ENCODE data around the gene BICRA.

The BICRA gene

GRCh38 chr19:47693903-47694302 lies 85.0 kb downstream of the BICRA start:
- Histone ChIP-seq H3K4me1 (ENCODE audit: insufficient read depth, poor library complexity, severe bottlenecking) (no peaks in the 10 kb centered on the region), H3K36me3 (ENCODE audit: low read depth) (peaks cover 18% of the 10 kb centered on the region), H3K9me3 (ENCODE audit: severe bottlenecking) (no peaks in the 10 kb centered on the region), H3K4me3 (ENCODE audit: severe bottlenecking) (no peak overlapping the region), H3K27ac (ENCODE audit: poor library complexity, severe bottlenecking) (no peak overlapping the region), H3K27me3 (ENCODE audit: insufficient read depth, poor library complexity, severe bottlenecking) (no peaks in the 10 kb centered on the region)
- no peak for ATAC-seq (ENCODE audit: low read depth)
- DNase-seq (ENCODE audit: low spot score): no peak
- no peak for TF ChIP-seq CTCF (IDR thresholded peaks at IDR 0.05; ENCODE audit: poor library complexity, severe bottlenecking)

- no peaks in the 10 kb centered on the region for H3K27me3 ChIP-seq (ENCODE audit: insufficient read depth, poor library complexity, severe bottlenecking)
- no peak overlapping the region for H3K27ac ChIP-seq (ENCODE audit: poor library complexity, severe bottlenecking)
- TF ChIP-seq CTCF (IDR thresholded peaks at IDR 0.05; ENCODE audit: poor library complexity, severe bottlenecking): no peak
- ATAC-seq (ENCODE audit: low read depth) (no peak), DNase-seq (ENCODE audit: low spot score) (no peak)
- H3K4me1 ChIP-seq (ENCODE audit: insufficient read depth, poor library complexity, severe bottlenecking): no peaks in the 10 kb centered on the region
- no peak overlapping the region for H3K4me3 ChIP-seq (ENCODE audit: severe bottlenecking)
- H3K9me3 ChIP-seq (ENCODE audit: severe bottlenecking): no peaks in the 10 kb centered on the region
- peaks cover 24% of the 10 kb centered on the region for H3K36me3 ChIP-seq (ENCODE audit: low read depth)
Measured at GRCh38 chr19:47694466-47695273, 85.7 kb downstream of the BICRA start.

- DNase-seq (ENCODE audit: low spot score) (no peak), ATAC-seq (ENCODE audit: low read depth) (no peak)
- peaks cover 28% of the 10 kb centered on the region for H3K36me3 ChIP-seq (ENCODE audit: low read depth)
- no peak for TF ChIP-seq CTCF (IDR thresholded peaks at IDR 0.05; ENCODE audit: poor library complexity, severe bottlenecking)
- H3K4me1 ChIP-seq (ENCODE audit: insufficient read depth, poor library complexity, severe bottlenecking): no peaks in the 10 kb centered on the region
- no peaks in the 10 kb centered on the region for H3K9me3 ChIP-seq (ENCODE audit: severe bottlenecking)
- H3K4me3 ChIP-seq (ENCODE audit: severe bottlenecking): no peak overlapping the region
- no peak overlapping the region for H3K27ac ChIP-seq (ENCODE audit: poor library complexity, severe bottlenecking)
- no peaks in the 10 kb centered on the region for H3K27me3 ChIP-seq (ENCODE audit: insufficient read depth, poor library complexity, severe bottlenecking)
Measured at GRCh38 chr19:47695533-47696262, 86.8 kb downstream of the BICRA start.

GRCh38 chr19:47696635-47697034 lies 87.7 kb downstream of the BICRA start:
- no peak for ATAC-seq (ENCODE audit: low read depth)
- no peak for TF ChIP-seq CTCF (IDR thresholded peaks at IDR 0.05; ENCODE audit: poor library complexity, severe bottlenecking)
- no peak overlapping the region for H3K4me3 ChIP-seq (ENCODE audit: severe bottlenecking)
- H3K36me3 ChIP-seq (ENCODE audit: low read depth): peaks cover 31% of the 10 kb centered on the region
- H3K4me1 ChIP-seq (ENCODE audit: insufficient read depth, poor library complexity, severe bottlenecking): no peaks in the 10 kb centered on the region
- no peak for DNase-seq (ENCODE audit: low spot score)
- H3K9me3 ChIP-seq (ENCODE audit: severe bottlenecking): no peaks in the 10 kb centered on the region
- H3K27ac ChIP-seq (ENCODE audit: poor library complexity, severe bottlenecking): no peak overlapping the region
- no peaks in the 10 kb centered on the region for H3K27me3 ChIP-seq (ENCODE audit: insufficient read depth, poor library complexity, severe bottlenecking)

Measured in RWPE2 (cell line).